HG02884 (cell line): Measurements from ENCODE around the gene LAMA2.

Source experiments
- ATAC-seq: cut with Tn5 transposase; IDR thresholded peaks from one replicate; pipeline ENCODE4 v1.9.1; 2021; ENCODE audit warnings: mild to moderate bottlenecking, moderate library complexity; ENCODE audit not compliant: unreplicated experiment

Gene LAMA2

DNA sequence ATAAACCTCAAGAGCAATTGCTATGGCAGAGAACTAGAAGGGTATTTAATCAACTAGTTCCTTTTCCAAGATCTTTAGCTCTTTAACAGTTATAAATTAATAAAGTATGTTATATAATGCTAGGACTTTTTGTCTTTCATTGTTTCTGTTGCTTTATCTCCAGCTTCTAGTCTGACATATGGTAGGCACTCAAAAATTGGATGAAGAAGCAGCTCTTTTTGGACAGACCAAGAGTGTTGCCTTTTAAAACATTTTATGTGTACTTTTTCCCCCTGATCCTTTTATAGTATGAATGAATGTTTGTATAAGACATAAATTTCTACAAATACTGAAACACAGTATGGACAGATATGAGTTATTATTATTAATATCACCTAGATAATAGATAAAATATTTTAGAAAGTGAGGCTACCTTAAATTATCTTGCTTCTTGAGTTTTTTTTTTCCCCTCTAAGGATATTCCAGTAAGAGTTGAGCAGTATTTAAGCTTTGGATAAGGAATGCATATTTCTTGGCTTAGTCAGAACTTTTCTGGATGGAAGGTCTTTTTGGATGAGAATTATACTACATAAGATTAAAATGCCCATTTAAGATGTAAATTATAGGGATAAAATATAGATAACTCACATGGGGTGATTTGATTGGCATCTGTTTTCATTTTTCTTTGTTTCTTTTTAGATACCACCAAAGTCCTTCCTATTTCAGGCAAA is 16.6 kb downstream of the LAMA2 start:
- ATAC-seq, result no peak

DNA sequence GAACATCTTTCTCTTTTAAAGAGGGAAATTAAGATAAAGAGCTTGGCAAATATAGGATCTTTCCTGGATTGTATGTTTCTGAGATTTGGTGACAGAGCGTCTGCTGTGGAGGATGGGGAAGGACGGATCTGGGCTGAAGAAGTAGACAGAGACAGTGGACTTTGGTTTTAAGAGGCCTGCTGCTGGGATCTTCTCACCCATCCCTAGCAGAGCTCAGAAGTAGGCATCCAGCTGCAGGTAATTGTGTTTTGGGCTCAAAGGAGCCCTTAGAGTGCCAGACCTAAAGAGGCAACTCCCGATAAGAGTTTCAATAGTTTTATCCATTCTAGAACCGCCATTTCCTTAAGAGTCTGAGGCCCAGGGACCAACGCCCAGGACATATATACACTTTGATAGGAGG is 20.8 kb downstream of the LAMA2 start:
- ATAC-seq, result no peak

DNA sequence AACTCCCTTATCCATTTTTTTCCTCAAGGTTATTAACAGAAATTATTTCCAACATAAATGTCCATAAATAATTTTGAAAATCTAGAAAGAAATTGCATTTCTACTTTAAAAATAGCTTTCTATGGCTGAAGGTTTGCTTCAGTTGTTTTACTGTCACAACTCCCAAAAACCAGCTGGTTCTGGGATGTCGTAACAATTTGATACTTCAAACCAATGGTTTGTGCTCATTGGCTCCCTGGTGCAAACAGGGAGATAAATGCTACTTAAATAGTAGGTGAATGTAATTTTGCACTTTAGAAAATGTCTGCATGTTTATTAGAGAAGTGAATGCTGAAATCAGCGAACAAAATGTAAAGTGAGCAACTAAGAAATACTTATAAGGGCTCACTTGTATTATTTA is 31.1 kb downstream of the LAMA2 start:
- ATAC-seq, result no peak

DNA sequence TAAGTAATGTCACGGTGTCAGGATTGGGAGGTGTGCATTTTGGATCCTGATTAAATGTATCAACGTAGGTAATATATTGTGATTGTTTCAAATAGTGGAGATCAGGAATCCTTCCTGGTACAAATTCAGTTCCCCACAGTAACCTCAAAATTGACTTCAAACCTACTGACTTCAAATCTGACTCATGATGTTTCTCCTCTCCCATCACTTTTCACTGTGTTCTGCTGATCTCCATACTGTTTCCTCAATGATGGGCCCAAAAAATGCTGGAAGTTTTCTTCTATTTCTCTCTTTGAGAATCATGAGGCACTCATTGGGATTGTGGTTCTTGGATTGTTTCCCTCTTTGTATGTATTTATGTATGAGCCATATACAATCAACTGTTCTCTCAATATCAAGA is 35.9 kb downstream of the LAMA2 start:
- ATAC-seq, result no peak

DNA sequence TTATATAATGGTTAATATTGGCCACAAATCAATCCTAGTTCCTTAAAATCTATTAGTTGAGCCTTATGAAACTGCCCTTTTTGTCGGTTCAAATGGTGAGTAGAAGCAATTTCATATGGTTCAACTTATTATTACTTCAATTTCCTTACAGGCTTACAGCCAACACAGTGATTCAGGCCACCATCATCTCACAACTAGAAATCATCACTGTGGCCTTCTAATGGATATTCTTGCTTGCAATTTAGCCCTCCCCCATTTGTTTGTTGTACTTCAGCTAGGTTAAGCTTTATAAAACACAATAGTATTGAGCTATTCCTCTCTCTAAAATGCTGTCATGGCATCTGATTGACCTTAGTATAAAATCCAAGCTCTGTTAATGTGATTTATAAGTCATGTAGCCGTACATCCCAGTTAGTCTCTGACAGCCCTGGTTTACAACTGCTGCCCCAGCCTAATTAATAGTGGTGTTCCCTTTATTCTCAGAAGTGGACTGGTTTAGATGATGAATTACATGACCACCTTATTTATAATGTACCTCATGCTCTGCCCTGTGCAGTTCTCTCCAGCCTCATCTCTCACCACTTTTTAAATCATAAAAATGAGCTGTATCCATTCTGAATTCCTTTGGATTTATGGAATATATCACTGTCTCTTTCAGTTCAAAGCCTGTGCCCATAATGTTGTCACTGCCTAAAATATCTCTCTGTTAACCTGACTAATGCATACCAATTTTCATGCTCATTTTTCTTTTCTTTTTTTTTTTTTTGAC is 36.7 kb downstream of the LAMA2 start:
- ATAC-seq, result no peak

DNA sequence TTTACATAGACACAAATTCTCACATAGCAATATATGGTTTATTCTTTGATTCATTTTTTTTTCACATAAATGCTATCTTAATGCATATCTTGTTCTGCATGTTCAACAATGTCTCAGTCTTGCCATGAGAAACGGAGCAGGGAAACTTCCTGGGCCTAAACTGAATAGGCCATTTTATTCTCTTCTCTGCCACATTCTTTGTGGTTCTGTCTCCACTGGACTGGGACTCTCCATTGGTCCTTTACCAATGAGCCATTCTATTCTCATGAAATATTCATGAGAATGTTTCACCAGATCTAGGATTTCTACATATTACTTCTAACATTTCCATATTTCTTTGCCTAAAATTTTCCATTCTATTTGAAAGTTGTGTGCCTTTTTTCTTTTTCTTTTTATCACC is 42.8 kb downstream of the LAMA2 start:
- no peak for ATAC-seq

DNA sequence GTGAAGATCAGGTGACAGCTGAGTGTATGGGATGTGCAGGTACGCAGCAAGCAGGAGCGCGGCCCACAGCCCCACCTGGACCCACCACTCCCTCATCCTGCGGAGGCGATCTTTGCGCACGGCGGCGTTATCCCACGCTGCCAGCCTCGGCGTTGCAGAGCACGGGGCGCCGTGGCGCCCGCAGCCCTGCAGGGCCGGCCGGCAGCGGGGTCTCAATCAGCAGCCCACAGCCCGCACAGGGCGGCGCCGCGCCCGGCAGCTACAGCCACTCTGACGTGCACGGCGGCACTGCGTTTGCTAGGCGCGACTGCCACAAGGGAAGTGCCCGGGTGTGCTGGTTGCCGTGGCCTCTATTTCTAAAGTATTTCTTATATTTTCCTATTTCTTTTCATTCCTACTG is 46.9 kb downstream of the LAMA2 start:
- ATAC-seq, result no peak

DNA sequence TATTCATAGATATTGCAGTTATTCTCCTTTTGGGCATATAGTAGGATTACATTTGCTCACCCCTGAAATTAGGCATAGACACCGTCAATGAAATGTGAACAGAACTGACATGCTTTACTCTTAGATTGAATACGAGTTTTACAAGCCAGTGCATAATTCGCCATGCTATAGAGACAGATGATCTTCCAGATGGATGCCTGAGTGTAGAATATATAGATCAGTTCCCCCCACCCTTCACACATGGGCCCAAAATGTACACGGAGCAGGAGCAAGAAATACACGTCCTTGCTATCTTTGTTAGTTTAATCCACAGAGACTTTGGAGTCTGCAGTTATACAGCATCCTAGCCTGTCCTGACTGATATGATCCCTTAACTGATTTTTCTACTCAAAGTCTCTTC is 47.4 kb downstream of the LAMA2 start:
- ATAC-seq, result no peak

DNA sequence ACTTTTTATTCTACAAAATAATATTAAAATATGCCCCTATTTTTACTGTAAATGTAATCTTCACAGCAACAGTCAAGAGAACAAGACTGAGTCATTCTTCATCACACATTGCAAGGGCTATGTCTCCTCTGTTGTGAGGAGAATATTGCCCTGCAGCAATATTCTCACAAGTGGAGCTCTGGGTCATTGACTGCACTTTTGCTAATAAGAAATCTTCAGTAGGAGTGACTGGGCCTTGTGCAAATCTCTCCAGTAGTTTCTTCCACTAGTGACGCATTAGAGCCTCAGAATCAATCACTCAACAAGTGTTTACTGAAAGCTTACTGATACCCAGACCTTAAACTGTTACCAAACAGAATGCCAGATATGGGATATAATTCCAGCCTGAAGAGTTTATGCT is 49.1 kb downstream of the LAMA2 start:
- no peak for ATAC-seq

DNA sequence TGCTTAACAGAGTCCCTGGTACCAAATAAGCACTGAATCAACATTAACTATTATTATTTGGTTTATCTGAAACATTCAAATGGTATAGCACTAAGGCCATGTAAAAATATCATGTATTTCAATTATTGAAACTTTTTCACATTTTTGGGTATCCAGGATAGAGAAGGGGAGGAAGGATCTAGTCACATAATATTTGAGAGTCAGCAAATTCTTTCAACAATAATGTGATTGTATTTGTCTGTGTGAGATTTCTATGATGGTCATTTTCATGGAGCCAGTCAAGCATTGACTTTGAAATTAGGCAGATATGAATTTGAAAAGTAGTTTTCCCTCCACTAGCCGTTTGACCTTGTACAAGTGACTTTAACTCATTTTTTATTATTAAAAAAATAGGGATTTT is 67.9 kb downstream of the LAMA2 start:
- ATAC-seq, result no peak

DNA sequence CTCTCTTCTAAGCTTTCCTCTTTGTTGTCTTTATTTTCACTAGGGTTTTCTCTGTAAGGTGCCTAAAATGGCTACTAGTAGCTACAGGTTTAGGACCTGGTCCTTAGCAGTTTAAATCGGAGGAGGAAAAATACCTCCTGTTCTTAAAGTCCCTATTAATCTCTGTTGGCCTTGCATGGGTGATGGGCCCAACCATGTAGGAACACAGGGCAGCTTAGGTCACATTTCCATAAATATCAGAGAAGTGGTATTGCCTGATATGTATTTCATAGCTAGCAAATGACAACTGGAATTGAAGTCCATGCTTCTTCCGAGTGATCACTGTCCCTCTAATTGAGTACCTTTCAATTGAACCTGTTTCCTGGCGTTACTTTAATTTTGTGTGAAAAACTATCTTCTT is 70.0 kb downstream of the LAMA2 start:
- no peak for ATAC-seq

DNA sequence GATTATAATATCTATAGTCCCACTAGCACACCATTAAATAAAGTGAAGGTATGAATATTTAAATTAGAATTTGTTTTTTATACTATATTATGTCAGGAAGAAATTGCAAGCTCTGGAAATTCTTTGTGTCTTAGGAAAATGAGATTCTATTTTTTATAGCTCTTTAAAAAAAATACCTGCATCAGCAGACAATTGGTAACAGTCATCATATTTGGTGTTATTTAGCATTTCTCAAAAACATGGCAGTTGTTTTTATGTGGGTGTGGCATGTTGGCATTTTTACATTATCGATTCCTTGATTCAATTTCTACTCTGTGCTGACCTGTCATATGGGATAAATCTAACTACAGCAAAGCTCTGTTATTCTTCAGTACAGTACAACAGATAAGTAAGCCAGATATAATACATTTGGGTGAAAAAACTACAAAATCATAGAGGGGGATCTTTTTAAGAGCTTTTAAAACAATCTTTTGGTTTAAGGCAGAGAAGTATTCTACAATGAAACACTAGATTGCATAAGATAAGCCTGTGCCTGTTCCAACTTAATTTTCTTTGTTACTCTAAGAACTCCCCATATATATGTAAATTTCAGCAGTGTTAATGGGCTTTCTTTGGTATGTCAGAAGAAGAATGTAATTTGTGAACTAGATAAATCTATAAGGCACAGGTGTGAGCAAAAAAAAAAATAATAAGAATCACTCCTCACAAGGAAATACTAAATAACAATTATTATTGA is 71.5 kb downstream of the LAMA2 start:
- ATAC-seq, result no peak

DNA sequence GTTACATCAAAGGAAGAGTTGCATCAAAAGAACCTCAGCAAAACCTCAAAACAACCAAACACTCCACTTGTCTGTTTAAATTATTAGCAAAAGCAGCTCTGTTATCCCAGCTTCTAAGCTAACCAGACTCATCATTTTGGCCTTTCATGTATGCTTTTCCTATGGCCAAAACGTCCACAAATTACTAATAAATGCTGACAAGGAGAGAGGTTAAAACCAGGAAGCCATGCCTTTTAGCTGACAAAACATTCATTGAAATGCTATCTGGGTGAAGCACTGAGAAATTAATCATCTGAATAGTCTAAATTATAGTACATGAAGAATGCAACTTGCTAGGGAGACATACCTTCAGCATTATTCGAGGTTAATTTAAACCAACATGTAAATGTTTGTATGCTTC is 80.6 kb downstream of the LAMA2 start:
- no peak for ATAC-seq

DNA sequence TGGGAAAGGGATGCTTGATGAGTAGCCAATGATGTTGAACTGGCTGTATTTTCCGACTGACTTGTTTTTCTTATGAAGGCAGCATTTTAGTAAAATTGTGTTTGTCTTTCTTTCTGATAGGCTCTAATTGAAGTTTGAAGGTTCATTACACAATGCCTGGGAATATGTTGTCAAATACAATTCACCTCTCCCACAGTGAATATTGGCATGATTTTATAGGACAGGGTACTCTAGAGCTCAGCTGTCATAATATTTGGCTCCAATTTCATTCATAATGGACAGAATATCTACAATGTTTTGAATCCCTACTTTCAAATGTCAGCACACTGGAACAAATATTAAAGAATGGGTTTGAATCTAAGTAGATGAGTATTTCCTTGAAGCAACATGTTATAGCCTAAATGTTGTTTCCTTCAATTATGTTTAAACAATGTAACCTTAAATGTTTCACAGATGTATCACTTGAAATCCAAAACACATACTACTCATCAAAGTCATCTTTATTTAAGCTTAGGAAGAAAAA is 81.4 kb downstream of the LAMA2 start:
- no peak for ATAC-seq

DNA sequence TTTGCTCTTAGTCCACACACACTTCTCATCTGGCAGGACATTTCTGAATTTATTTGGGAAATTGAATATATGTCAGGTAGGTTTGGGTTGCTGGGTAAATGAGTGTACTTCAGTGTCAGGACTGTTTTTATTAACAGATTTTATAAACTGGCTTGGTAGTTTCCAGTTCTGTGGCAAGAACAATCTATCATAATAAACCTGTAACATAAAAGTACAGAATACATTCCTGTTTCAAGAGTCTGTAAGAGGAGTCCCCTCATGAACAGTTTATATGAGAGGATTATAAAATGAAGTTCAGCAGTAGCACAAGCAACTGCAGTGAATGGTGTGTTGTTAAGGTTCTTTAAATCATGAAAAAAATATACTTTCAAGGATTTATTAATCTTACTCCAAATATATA is 81.8 kb downstream of the LAMA2 start:
- no peak for ATAC-seq

DNA sequence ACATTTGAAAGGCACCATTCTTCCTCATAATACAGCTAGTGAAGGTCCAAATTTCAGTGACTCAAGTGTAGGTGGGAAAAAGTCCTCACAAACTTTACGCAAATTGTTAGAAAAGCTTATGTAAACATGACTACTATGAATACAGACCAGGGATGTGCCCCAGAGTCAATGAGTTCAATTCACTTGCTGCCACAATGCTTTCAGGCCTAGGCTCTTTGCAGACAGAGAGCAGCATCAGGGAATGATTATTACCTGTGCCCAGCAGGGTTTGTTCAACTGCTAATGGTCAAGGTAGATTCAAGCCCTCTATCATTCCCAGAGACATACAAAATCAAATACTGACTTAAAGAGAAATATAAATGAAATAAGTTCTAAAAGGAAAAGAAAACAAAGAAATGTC is 84.0 kb downstream of the LAMA2 start:
- ATAC-seq, result no peak

DNA sequence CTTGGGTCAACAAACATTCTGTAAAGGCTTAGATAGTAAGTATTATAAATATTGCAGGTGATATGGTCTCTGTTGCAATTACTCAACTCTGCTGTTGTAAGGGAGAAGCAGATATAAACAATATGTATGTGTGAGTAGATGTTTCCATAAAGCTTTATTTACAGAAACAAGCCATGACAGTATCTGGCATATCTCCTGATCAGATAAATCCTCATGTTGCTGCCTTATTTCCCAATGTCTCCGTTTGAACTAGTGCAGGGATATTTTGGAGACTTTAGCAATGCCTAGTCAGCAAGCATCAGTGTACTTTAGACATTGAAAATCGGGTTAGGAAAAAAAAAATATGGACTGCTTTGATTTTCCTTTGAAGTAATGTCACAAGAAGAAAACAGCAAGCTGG is 96.1 kb downstream of the LAMA2 start:
- ATAC-seq, result no peak

DNA sequence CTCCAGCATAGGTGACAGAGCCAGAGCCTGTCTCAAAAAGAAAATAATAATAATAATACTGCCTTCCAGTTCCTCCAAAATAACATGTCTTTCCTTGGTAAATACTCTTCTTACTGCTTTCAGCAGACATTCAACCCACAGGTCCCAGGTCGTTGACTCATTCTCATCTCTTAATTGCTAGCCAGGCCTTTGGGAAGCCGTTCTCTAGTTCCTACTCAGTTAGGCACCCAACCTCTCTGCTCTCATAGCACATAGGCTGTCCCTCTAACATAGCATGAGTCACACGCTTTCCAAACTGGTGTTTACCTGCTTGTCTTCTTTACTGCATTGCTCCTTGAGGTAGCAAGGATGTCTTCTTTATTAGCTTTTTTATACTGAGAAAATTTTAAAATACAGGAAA is 98.8 kb downstream of the LAMA2 start:
- no peak for ATAC-seq

DNA sequence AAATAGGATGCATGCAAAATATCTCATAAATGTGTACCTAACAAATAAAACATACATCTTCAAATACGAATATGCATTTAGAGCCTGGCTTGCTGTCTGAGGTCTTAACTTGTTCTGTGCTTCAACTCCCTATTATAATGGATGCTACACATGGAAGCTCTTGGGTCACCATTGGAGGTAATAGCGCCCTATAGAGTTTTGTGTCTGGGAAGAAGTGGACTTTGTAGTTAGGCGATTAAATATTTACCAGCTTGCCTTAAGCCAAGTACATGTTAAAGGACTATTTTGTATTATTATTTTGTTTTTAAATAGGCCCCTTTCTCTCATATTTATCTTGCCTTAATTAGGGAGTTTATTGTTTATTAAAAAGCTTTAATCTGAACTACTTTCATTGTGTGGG is 107.4 kb downstream of the LAMA2 start:
- ATAC-seq, result no peak

DNA sequence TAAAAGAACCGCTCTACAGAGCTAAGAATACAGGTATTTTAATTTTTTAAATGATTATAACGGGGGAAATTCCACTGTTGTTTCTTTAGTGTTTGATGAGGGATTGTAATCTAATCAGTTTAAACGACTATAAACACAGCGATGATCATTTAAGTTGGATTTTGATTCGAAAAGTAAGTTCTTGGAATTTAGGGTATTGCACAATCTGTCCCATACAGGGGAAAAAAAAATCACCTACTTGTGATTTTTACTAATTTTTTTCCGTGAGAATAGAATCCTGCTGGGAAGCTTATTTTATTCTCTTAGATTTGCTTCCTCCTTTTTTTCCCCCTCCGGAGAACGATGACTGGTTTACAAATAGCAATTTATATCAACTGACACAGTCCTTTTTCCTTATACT is 108.0 kb downstream of the LAMA2 start:
- ATAC-seq, result no peak

DNA sequence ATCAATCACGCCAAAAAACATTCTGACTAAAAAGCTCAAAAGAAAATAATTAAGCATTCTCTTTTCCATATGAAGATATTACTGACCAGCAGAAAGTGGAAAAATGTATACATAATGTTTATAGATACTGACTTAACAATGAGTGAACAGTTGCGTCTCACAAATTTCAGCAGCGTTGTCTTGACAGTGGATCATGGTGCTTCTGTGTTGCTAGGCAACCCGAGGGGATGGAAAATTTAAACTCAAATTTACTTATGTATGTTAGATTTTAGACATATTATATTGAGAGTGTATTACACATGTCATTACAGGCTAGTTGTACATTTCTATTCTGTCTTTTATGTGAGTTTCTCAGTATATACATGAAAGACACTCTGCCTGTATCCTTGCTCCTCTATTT is 110.2 kb downstream of the LAMA2 start:
- ATAC-seq, result no peak

DNA sequence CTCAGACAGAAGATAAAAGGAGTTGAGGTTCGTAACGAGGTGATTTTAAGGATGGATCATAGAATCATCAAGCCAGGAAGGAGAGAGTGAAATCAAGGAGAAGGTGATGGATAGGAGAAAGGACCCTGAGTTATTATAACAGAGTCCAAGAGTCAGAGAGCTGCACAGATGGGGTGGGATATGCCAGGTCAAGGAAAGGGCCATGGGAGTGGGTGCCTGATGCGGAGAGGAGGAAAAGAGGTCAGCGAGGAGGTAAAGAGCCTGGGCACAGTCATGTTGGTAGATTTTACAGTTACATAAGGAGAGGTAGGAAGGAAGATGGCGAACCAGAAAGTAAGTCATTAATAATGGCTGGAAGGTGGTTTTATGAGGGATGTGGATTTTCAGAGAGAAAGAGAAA is 114.9 kb downstream of the LAMA2 start:
- no peak for ATAC-seq
